Caco-2 (cell line): ENCODE data around the gene CRTC1. TPM values are rescaled to one million over a fixed set of nuclear protein-coding genes. Genes with fewer than 3 reads are reported as not detected.

Experiments
- BruUV-seq: library from RNA; stranded (reverse); fragments of 400-500 nt; replicated peaks from 2 replicates; lab custom pipeline; 2021; lab: Mats Ljungman, UMichigan
- CTCF ChIA-PET: fragments of 300-600 bp; sonication (Branson Sonifier 250); formaldehyde crosslinking; loops from one replicate; lab custom pipeline; 2022; ENCODE audit warnings: antibody characterized with exemption; lab: Charles Lee
- POLR2A ChIA-PET: fragments of 300-600 bp; sonication (Branson Sonifier 250); formaldehyde crosslinking; loops from one replicate; lab custom pipeline; 2022; ENCODE audit warnings: antibody characterized with exemption; lab: Charles Lee
- DNase-seq, 2 experiments: peaks; one replicate each; pipeline versions ENCODE4 v3.0.0 to v3.0.0-alpha.2; 2020 to 2022
- H3K27me3 ChIP-seq: replicated peaks from 2 replicates; pipeline ENCODE4 v1.6.0; 2011; ENCODE audit warnings: low read length; ENCODE audit not compliant: control insufficient read depth, insufficient read depth
- H3K36me3 ChIP-seq: 2 replicates; pipeline ENCODE4 v1.5.1; 2011; ENCODE audit warnings: low read length; ENCODE audit not compliant: control insufficient read depth, insufficient read depth
- H3K4me1 ChIP-seq: fragments of 250-450 bp; sonication (Bioruptor Pico); 2 replicates; pipeline ENCODE4 v1.5.1; 2020; ENCODE audit warnings: mild to moderate bottlenecking
- H3K4me3 ChIP-seq: 2 replicates; pipeline ENCODE4 v1.5.1; 2011; ENCODE audit warnings: low read depth, mild to moderate bottlenecking, control low read depth, low read length
- H3K9me3 ChIP-seq: fragments of 250-450 bp; sonication (Bioruptor Pico); 2 replicates; pipeline ENCODE4 v1.5.1; 2020; ENCODE audit warnings: mild to moderate bottlenecking, moderate library complexity
- H3K27ac Mint-ChIP-seq: one replicate; pipeline ENCODE4 v1.8.0; 2022; ENCODE audit warnings: mixed read lengths; ENCODE audit not compliant: unreplicated experiment
- H3K27me3 Mint-ChIP-seq: one replicate; pipeline ENCODE4 v1.8.0; 2022; ENCODE audit warnings: mixed read lengths; ENCODE audit not compliant: insufficient read depth, unreplicated experiment
- H3K36me3 Mint-ChIP-seq: one replicate; pipeline ENCODE4 v1.8.0; 2022; ENCODE audit warnings: mild to moderate bottlenecking, mixed read lengths; ENCODE audit not compliant: insufficient read depth, unreplicated experiment
- H3K4me1 Mint-ChIP-seq: one replicate; pipeline ENCODE4 v1.8.0; 2022; ENCODE audit warnings: low read depth, mixed read lengths; ENCODE audit not compliant: unreplicated experiment
- H3K4me3 Mint-ChIP-seq: one replicate; pipeline ENCODE4 v1.8.0; 2022; ENCODE audit warnings: mild to moderate bottlenecking, moderate library complexity, mixed read lengths; ENCODE audit not compliant: unreplicated experiment
- H3K9me3 Mint-ChIP-seq: one replicate; pipeline ENCODE4 v1.8.0; 2022; ENCODE audit warnings: mixed read lengths; ENCODE audit not compliant: unreplicated experiment
- intact Hi-C: fragments of 100-400 bp; cut with micrococcal nuclease; formaldehyde crosslinking; loops from one replicate; pipeline ENCODE4 v1.10.0; 2022; ENCODE audit not compliant: unreplicated experiment
- total RNA-seq: library from RNA; stranded (reverse); gene quantifications from 2 replicates; pipeline ENCODE4 v1.2.3, GENCODE V29; 2022
- TF ChIP-seq, protein P1 (sequence below), 2 experiments: fragments of 200-600 bp in 1 of 2; IDR thresholded peaks; 1 replicate in 1 of 2; 2 replicates in 1 of 2; pipeline versions ENCODE4 v1.5.1 to v1.8.0; 2011 to 2022; ENCODE audit warnings: antibody characterized with exemption in 1 of 2, control low read depth in 1 of 2, inconsistent platforms in 1 of 2, low read depth in 1 of 2, low read length in 1 of 2, mild to moderate bottlenecking in 1 of 2, moderate library complexity in 1 of 2; ENCODE audit not compliant: insufficient read depth in 1 of 2, severe bottlenecking in 1 of 2, unreplicated experiment in 1 of 2

The CRTC1 gene
- total RNA-seq, 1 experiment from 2014 or later, result 13.8 TPM

- no peak for DNase-seq
- intact Hi-C loops, result no loop called here
- Mint-ChIP-seq H3K27me3 (no peaks in the 10 kb centered on the region), H3K9me3 (no peaks in the 10 kb centered on the region), H3K36me3 (peaks cover 21% of the 10 kb centered on the region), H3K4me1 (no peaks in the 10 kb centered on the region), H3K27ac (no peak overlapping the region), H3K4me3 (no peak overlapping the region)
- H3K27me3 ChIP-seq, result no peaks in the 10 kb centered on the region
- BruUV-seq, result no TSS peak
- CTCF ChIA-PET, result no interaction called here
- no peak overlapping the region for H3K4me3 ChIP-seq
- H3K36me3 ChIP-seq, result no peaks in the 10 kb centered on the region
- H3K9me3 ChIP-seq, result no peaks in the 10 kb centered on the region
- no peaks in the 10 kb centered on the region for H3K4me1 ChIP-seq
- TF ChIP-seq, protein P1, sequence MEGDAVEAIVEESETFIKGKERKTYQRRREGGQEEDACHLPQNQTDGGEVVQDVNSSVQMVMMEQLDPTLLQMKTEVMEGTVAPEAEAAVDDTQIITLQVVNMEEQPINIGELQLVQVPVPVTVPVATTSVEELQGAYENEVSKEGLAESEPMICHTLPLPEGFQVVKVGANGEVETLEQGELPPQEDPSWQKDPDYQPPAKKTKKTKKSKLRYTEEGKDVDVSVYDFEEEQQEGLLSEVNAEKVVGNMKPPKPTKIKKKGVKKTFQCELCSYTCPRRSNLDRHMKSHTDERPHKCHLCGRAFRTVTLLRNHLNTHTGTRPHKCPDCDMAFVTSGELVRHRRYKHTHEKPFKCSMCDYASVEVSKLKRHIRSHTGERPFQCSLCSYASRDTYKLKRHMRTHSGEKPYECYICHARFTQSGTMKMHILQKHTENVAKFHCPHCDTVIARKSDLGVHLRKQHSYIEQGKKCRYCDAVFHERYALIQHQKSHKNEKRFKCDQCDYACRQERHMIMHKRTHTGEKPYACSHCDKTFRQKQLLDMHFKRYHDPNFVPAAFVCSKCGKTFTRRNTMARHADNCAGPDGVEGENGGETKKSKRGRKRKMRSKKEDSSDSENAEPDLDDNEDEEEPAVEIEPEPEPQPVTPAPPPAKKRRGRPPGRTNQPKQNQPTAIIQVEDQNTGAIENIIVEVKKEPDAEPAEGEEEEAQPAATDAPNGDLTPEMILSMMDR (IDR thresholded peaks at IDR 0.05; ENCODE audit: insufficient read depth in 1 of 2, low read depth in 1 of 2, low read length in 1 of 2, severe bottlenecking in 1 of 2, unreplicated experiment in 1 of 2), result no peak
- POLR2A ChIA-PET, result no interaction called here
Measured at GRCh38 chr19:18762125-18763023, 78.9 kb downstream of the CRTC1 start.

DNA sequence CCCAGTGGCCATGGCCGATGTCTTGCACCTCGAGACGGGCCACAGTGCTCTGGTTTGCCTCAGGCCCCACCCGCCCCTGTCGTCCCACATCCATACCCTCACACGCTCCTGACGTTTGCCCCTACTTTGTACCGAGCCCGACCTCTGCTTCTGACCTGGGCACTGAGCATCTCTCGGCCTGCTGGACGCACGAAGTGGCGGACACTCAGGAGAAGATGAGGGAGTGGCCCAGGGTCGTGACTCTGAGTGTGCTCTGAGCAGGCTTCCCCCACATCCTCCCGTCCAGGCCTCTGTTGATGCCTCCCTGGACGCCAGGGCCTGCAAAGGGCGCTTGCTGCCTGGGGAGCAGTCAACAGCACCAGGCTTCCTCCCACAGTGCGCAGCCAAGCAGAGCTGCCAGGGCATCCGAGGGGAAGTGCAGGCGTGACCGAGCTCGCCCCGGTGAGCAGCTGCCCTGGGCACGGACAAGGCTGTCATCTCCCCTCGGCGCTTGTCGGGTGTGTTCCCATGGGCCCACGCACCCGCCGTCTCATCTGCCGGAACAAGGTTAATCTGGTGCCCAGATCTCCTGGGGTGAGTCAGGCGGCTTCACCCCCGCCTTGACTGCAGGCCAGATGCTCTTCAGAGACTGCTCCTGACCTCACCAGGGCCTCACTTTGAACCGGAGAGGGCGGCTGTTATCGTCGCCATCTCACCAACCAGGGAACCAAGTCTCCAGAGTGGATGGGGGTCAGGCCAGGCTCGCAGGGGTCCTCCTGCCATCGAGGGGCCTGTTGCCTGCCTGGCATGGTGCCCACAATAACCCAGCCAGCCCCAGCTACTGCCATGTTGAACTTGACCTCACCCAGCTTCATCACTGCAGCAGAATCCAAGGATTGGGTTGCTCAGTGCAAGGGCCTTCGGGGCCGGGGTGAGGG is 80.5 kb downstream of the CRTC1 start:
- TF ChIP-seq, protein P1 (IDR thresholded peaks at IDR 0.05; ENCODE audit: insufficient read depth in 1 of 2, low read depth in 1 of 2, low read length in 1 of 2, severe bottlenecking in 1 of 2, unreplicated experiment in 1 of 2), result no peak
- H3K9me3 Mint-ChIP-seq, result no peaks in the 10 kb centered on the region
- H3K4me3 ChIP-seq, result no peak overlapping the region
- H3K36me3 Mint-ChIP-seq, result peaks cover 21% of the 10 kb centered on the region
- no peak overlapping the region for H3K4me3 Mint-ChIP-seq
- POLR2A ChIA-PET, result no interaction called here
- DNase-seq, result no peak
- H3K36me3 ChIP-seq, result no peaks in the 10 kb centered on the region
- no peak overlapping the region for H3K27ac Mint-ChIP-seq
- CTCF ChIA-PET, result interaction anchor here (0.6 to 1.0 kb wide), 2 partner anchors 16 to 83 kb away, joined by 3 to 6 read pairs; no protein-coding TSS in a partner anchor
- no peaks in the 10 kb centered on the region for H3K4me1 Mint-ChIP-seq
- H3K9me3 ChIP-seq, result no peaks in the 10 kb centered on the region
- no peaks in the 10 kb centered on the region for H3K27me3 Mint-ChIP-seq
- no peaks in the 10 kb centered on the region for H3K27me3 ChIP-seq
- H3K4me1 ChIP-seq, result no peaks in the 10 kb centered on the region
- no TSS peak for BruUV-seq
- intact Hi-C loops, result no loop called here

DNA sequence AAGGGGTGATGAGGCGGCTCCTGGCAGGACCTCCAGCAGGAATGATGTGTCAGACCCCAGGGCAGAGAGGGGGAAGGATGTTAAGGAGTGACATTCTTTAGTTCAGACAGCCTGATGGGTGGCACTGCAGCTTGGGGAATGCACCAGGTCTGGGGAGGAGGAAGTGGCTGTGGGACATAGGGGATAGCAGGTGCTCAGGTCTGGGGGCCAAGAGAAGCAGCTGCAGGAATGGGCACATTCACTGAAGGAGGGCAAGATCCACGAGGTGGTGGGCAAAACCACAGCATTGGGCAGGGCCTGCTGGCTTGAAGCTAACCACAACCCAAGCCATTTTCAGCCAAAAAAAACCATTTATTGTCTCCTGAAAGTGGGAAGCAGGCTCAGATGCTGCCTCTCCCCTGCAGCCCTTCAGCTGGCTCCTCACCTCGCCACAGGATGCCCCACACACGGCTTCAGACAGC is 81.1 kb downstream of the CRTC1 start:
- no peak for DNase-seq
- no peaks in the 10 kb centered on the region for H3K4me1 Mint-ChIP-seq
- H3K4me1 ChIP-seq, result no peaks in the 10 kb centered on the region
- ChIA-PET CTCF (interaction anchor here (1.0 to 1.2 kb wide), 2 partner anchors 17 to 83 kb away, joined by 3 to 6 read pairs; no protein-coding TSS in a partner anchor), POLR2A (no interaction called here)
- H3K27ac Mint-ChIP-seq, result no peak overlapping the region
- H3K9me3 Mint-ChIP-seq, result no peaks in the 10 kb centered on the region
- H3K27me3 Mint-ChIP-seq, result no peaks in the 10 kb centered on the region
- no peak overlapping the region for H3K4me3 ChIP-seq
- H3K36me3 ChIP-seq, result no peaks in the 10 kb centered on the region
- H3K36me3 Mint-ChIP-seq, result peaks cover 19% of the 10 kb centered on the region
- no peak overlapping the region for H3K4me3 Mint-ChIP-seq
- TF ChIP-seq, protein P1 (IDR thresholded peaks at IDR 0.05; ENCODE audit: insufficient read depth in 1 of 2, low read depth in 1 of 2, low read length in 1 of 2, severe bottlenecking in 1 of 2, unreplicated experiment in 1 of 2), result no peak
- intact Hi-C loops, result no loop called here
- no peaks in the 10 kb centered on the region for H3K9me3 ChIP-seq
- H3K27me3 ChIP-seq, result no peaks in the 10 kb centered on the region
- no TSS peak for BruUV-seq
